Measurements from ENCODE around the gene SLC30A2.

- TF ChIP-seq CTCF (optimal IDR thresholded peaks at IDR 0.05 in 1 of 3, IDR thresholded peaks at IDR 0.05 in 1 of 3, conservative IDR thresholded peaks at IDR 0.05 in 1 of 3; ENCODE audit: extremely low read depth in 1 of 3, insufficient read depth in 2 of 3, low read length in 3 of 3), result no peak
- TF ChIP-seq EZH2 (IDR thresholded peaks at IDR 0.05; ENCODE audit: low read length), result no peak
Measured at GRCh38 chr1:25987951-25988350, 58.0 kb downstream of the SLC30A2 start.

Measured in keratinocyte (primary cell).